ENCODE results near the gene NUDCD3.

NUDCD3 gene

GRCh38 chr7:44396931-44397545 is 93.4 kb downstream of the NUDCD3 start:
- no peak for DNase-seq

DNA sequence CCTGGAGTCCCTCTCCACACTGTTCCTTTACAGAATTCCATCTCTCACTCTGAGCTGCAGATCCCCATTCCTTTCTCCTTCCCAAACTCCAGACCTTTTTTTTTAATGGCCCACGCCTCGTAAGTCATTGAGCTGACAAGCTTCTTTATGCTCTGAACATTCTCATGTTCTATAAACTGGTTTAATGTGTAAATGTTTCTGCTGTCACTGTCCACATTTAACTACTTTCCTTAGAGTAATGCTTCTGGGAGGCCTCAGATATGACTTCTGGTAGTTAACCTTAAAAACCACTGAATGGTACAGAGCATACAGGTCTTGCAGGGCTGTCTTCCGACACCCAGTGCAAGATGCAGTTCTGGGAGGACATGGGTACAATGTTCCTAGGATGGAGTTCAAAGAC is 94.0 kb downstream of the NUDCD3 start:
- DNase-seq: no peak

DNA sequence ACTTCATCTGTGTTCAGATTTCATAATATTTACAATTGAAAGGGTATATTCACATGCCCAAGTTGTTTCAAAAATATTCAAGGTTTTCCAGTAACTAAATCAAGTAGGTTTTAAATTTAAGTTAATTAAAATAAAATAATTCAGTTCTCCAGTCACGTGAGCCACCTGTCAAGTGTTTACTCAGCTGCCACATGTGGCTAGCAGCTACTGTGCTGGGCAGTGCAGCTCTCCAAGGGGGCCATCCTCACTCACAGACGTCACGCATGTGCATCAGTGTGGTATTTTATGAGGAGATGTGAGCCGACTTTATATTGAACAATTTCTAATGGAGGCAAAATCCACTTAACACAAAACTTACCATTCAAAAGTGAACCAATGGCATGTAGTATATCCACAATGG is 95.4 kb downstream of the NUDCD3 start:
- no peak for DNase-seq

DNA sequence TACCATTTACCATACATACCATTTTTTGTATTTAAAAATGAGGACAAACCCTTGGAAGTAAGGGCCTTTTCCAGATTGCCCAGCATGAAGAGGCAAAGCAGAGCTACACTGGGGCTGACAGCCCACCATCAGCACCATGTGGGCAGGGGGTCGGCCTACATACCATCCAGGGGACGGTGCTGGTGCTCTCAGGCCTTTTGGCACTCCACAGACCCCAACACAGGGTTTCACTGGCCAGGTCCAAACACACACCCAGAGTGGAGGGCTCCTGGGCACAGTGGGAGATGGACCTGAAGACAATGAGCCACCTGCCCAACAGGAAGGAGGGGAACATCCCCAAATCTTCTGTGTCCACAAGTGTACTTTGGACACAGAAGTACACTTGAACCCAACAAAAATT is 95.8 kb downstream of the NUDCD3 start:
- DNase-seq: no peak

DNA sequence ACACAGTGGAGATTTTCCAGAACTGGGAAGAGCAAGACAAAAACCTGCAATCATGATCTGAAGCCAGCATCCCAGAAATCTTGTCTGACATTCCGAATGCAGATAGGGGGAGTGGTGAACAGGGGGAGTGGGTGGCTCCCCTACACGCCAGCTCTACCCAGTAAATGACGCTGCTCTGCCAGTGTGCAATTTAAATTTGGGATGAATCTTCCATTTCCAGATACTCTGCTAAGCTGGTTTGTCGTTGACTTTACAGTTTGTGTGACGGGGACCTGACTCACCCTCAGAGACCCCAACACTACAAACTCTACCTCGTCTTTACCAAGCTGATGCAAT is 96.4 kb downstream of the NUDCD3 start:
- DNase-seq: no peak

DNA sequence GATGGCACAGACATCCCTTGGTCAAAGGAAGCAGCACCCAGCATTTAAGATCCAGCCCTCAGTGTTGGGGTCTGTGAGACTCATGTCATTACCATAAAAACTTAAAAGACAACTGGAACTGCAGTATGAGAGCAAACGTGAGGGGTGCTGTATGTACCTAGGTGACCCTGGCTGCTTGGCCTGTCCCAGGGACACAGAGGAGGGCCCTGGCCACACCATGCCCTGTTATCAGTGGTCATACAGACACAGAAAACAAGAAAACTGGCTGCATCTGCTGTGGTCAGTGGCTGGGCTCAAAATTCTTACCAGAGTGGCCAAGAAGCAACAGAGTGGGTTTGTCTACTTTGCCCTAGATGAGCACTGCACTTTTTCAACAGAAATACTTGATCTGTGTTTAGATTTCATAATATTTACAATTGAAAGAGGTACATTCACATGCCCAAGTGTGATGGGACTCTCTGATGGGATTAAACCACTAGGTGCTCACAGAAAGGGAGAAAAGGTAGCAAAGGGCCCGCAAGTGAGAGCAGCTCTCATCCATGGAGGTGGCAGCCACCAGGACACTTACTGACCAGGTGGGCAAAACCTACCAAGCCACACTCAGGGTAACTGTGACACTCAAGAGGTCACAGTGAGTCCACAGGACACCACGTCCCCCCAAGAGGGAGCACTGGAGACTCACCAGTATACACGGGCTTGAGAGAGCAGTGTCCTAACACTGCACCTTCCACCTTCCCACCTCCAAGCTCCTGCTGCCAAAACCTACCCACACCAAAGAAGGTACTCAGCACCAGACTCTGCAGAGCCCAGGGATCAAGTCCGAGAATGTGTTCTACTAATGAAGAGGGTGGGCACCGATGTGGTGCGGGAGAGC is 97.0 kb downstream of the NUDCD3 start:
- DNase-seq: no peak

GRCh38 chr7:44392618-44393010 is 97.8 kb downstream of the NUDCD3 start:
- no peak for DNase-seq

DNA sequence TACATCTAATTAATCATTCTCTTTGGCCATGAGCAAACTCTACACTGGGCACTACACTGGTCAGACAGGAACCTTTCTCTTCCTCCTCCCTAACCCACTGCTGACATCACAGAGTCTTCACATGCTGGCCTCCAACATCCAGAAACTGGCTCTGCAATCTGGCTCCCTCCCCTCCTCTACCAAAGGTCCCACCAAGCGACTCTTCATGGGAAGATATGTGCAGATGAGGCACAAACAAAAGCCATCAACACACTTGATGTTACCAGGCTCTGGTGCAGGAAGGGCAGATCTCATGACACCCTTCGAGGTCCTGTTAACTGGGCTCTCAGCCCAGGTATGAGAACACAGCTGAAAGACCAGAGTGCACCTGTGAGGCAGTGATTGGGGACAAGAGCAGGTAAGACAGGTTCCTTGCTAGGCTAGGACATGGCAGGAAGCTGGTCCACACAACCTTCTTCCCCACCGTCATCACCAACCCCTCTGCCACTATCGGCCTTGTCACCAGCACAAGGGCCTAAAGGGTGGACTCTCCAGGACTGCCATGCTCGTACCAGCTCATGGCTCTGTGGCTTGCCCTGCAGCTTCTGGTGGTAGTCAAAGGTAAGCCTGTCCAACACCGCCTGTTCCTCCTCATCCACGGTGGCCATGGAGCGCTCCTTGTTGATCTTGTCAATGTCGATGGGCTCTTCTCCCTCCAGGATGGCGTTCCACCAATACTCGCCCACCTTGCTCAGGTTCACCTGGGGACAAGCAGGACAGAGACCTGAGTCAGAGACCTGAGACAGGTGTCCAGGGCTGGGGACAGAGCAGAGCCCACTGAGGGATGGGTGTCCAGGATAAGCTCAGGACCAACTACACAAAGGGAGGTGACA is 98.5 kb downstream of the NUDCD3 start:
- DNase-seq: no peak

DNA sequence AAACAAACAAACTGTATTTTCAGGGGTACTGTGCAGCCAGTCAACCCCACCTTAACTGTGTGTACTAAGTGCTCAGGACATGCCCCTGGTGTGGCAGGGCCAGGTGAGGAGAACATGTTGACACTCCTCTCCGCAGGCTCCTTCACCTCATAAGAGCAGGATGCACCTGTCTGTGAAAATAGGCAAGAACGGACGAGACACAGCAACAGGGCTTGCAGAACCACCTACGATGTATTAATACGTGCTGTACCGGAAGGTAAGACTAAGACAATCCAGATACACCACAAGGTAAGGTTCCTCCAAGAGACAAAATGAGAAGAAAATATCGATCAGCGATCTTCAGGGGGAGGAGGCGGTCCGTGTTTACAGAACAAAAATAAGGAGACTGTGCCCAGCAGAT is 99.3 kb downstream of the NUDCD3 start:
- no peak for DNase-seq

DNA sequence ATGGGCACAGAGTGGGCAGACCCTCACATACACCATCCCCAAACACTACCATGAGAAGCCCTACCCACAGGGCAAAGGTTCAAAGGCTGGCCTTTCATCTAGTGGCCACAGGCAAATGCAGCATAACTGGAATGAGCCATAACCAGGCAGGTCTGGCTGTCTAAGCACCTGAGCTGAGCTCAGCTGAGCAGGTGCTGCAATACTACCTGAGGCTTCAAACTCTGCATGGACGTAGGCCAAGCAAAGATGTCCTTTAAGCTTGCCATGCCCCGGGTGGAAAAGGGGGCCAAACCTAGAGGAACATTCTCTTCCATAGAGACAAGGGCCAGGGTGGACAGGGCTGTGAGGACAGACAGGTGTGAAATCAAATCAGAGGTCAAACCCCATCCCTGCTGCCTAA is 99.8 kb downstream of the NUDCD3 start:
- DNase-seq: no peak

- no peak for DNase-seq
Measured at GRCh38 chr7:44388089-44388970, 102.1 kb downstream of the NUDCD3 start.

- no peak for DNase-seq
Measured at GRCh38 chr7:44387389-44387788, 103.1 kb downstream of the NUDCD3 start.

GRCh38 chr7:44386139-44386913 is 104.1 kb downstream of the NUDCD3 start:
- no peak for DNase-seq

DNA sequence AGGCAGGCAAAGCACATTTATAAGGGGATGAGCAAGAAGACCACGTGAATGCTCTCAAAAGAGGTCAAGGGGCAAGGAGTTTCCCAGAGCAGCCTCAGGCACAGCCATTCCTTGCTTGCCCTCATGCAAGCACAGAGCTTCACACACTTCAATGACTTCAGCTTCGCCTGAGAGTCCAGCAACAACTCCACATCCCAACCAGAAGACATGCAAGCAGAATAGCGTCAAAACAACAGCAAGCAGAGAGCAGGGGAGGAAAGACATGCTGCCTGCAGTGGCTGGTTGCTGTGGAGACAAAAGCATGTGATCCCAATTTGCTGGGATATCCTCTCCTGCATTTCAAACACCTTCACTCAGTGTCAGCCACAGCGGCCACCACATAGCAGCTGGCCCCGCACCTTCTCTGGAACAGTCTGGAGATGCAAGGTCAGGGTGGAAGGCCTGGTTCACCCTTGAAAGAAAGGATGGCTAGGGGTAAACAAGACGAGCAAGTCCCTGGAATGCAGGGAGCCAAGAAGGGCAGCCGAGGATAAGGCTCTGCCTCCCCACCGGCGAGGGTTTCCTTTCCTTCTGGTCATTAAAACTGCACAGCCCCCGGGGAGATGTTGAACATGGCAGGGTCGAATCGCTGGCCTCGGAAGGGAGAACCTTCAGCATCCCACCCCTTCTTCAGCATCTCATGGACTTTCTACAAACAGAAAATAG is 104.9 kb downstream of the NUDCD3 start:
- no peak for DNase-seq

DNA sequence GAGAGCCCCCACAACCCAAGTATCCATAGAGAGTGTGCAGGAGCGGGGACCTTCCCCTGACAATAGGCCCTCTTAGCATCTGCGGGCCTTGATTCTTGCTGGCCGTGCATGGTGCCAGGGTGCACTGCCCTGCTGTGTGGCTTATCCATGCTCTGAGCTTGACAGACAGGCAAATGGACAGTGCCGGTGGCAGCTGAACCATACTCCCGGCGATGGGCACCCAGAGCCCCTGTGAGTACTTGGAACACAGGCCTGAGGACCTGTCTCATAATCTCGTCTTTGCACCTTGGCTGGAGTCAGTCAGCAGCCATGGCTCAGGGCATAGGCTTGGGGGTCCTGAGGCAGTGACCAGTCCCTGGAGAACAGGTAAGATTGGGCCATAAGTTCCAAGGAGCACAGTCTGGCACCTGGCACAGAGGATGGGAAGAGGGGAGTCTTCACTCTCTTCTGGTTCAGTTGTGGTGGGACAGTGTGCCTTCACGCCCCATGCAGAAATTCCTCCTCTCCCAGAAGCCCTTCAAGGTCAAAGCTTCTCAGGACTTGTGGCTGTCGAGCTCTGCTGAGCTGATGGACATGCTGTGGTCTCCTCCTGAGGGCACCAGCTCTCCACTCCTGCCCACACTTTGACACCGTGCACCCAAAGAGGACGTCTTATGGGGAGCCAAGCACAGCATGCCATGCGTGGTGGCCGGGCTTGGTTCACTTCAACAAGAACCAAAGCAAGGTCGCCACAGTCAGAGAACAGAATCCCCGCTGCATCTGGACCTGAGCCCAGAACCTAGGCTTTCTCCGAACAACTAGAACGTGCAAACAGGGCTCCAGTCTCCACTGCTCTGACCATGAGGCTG is 105.6 kb downstream of the NUDCD3 start:
- DNase-seq: no peak

DNA sequence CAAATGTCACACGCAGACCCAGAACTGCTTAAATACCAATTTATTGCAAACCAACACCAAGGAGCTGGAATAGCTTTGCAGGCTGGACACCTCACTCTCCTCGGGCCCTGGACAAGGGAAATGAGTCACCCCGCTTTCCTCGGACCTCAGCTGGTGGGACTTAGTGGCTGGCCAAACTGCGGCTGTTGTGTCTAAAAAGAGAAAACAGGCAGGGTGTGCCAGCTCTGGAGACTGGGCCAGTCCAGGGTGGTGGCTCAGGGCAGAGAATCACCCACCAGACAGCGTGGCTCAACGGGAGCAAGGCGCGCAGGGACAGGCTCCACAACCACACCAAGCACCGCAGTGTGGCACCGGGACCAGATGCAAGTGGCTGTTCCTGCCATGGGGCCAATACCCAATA is 106.9 kb downstream of the NUDCD3 start:
- peak; percentile 29 for DNase-seq

GRCh38 chr7:44382459-44383265 is 107.8 kb downstream of the NUDCD3 start:
- no peak for DNase-seq

DNA sequence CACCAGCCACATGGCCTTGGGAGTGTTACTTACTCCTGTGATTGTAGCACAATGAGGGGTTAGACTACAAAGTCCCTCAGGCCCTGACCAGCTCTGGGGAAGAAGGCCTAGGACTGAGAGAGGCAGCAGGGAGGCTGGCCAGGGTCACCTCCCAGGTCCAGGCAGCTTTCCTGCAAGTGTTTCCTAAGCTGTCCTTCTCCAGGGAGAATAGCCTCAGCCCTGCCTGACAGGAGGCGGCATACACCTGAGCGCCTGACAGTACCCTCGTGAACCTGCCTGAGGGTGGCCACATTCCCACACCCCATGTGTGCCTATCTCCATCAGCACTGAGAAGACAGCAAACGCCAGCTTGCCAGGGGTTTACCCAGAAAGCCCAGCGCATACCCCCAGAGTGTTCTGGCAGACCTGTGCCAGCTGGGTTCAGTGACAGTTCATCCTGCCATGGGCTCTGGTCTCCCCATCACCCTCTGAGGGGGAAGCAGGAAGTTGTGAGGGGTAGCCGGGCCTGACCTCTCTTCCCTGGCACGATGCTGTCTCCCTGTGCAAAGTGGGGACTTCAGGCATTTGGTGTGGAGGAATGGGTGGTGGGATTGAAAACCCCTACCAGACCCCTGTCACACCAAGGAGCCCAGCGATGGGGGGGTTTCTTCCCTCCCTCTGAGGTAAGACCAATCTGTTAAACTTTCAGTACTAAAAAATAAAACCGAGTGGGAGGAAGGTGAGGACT is 108.8 kb downstream of the NUDCD3 start:
- no peak for DNase-seq

Data from fibroblast of upper back skin (primary cell).